Omental fat pad (tissue), 4 donors: ENCODE data around the gene GAS2L1. TPM values are rescaled to one million over a fixed set of nuclear protein-coding genes. Genes with fewer than 3 reads are reported as not detected.
A peak's percentile ranks its signal among the peaks of the same experiment; 100 is the strongest.

Experiments
- ATAC-seq: fragments of 150-250 bp; one replicate; pipeline ENCODE4 v1.9.1; 2016; ENCODE audit warnings: mild to moderate bottlenecking, moderate library complexity; ENCODE audit not compliant: low FRiP score
- DNase-seq: peaks from one replicate; pipeline ENCODE4 v3.0.0-alpha.2; 2019; ENCODE audit warnings: low spot score
- CTCF ChIP-seq, 3 donors: fragments of 450-650 bp; IDR thresholded peaks; one replicate each; pipeline ENCODE4 v1.5.1; 2016 to 2017; ENCODE audit warnings: antibody characterized with exemption in 3 of 3, mild to moderate bottlenecking in 3 of 3, moderate library complexity in 2 of 3
- total RNA-seq, 4 donors: library from RNA; depleted of rRNA; stranded (reverse); fragments of >200 nt; gene quantifications; one replicate each; pipeline ENCODE4 v1.1.0, GENCODE V29; 2016

The GAS2L1 gene
- total RNA-seq, 4 donors from 2014 or later: 13.4 to 29.0 (median 22.7) TPM

GRCh38 chr22:29263791-29264276, 42.6 kb upstream of the GAS2L1 start:
- no peak for DNase-seq

GRCh38 chr22:29265305-29265704, 41.1 kb upstream of the GAS2L1 start:
- TF ChIP-seq CTCF (IDR thresholded peaks at IDR 0.05): no peak
- ATAC-seq: no peak
- DNase-seq: no peak

More at GRCh38 chr22:29263791-29264276, 42.6 kb upstream of the GAS2L1 start:
- ATAC-seq: no peak
- TF ChIP-seq CTCF (IDR thresholded peaks at IDR 0.05): no peak

GRCh38 chr22:29265929-29266328, 40.5 kb upstream of the GAS2L1 start:
- no peak for DNase-seq
- TF ChIP-seq CTCF (IDR thresholded peaks at IDR 0.05): no peak

GRCh38 chr22:29266564-29267461, 39.6 kb upstream of the GAS2L1 start:
- TF ChIP-seq CTCF (IDR thresholded peaks at IDR 0.05): no peak
- DNase-seq: no peak
- no peak for ATAC-seq

More at GRCh38 chr22:29265929-29266328, 40.5 kb upstream of the GAS2L1 start:
- ATAC-seq: no peak

- ATAC-seq (no peak), DNase-seq (no peak)
- no peak for TF ChIP-seq CTCF (IDR thresholded peaks at IDR 0.05)
These were observed 39.0 kb upstream of the GAS2L1 start for GRCh38 chr22:29267462-29267857.

- no peak for TF ChIP-seq CTCF (IDR thresholded peaks at IDR 0.05)
- ATAC-seq (peak; percentile 89), DNase-seq (peak; percentile 81)
These were observed 38.5 kb upstream of the GAS2L1 start, which contains the start of the genes EWSR1 and RHBDD3 for GRCh38 chr22:29267858-29268510. Gene EWSR1 (plus strand): TSS chr22:29268268. CDS start chr22:29268337, 69 bp downstream. Gene RHBDD3 (minus strand): TSS chr22:29267981. CDS start chr22:29265626, 2,355 bp downstream.
